Ecto neural progenitor cell (in vitro differentiated cells): ENCODE data around the gene DCBLD1.

ENCODE experiments used
- DNase-seq: peaks from one replicate; pipeline ENCODE4 v3.0.0-alpha.2; 2018; ENCODE audit warnings: low spot score

The DCBLD1 gene

GRCh38 chr6:117531346-117531745 is 48.9 kb downstream of the DCBLD1 start:
- no peak for DNase-seq

- DNase-seq: no peak
These were observed 49.6 kb downstream of the DCBLD1 start for GRCh38 chr6:117531809-117532725.

- DNase-seq: no peak
These were observed 51.3 kb downstream of the DCBLD1 start for GRCh38 chr6:117533775-117534174.

- DNase-seq: no peak
These were observed 52.5 kb downstream of the DCBLD1 start for GRCh38 chr6:117534974-117535373.

GRCh38 chr6:117536317-117536716 is 53.8 kb downstream of the DCBLD1 start:
- no peak for DNase-seq

- DNase-seq: no peak
These were observed 56.1 kb downstream of the DCBLD1 start for GRCh38 chr6:117538615-117539014.

- DNase-seq: no peak
These were observed 58.2 kb downstream of the DCBLD1 start for GRCh38 chr6:117540670-117541069.

- no peak for DNase-seq
These were observed 60.0 kb downstream of the DCBLD1 start for GRCh38 chr6:117542493-117542892.

- no peak for DNase-seq
These were observed 62.2 kb downstream of the DCBLD1 start for GRCh38 chr6:117544716-117545115.

GRCh38 chr6:117545161-117545595 is 62.7 kb downstream of the DCBLD1 start:
- DNase-seq: no peak

- no peak for DNase-seq
These were observed 64.2 kb downstream of the DCBLD1 start for GRCh38 chr6:117546674-117547073.

GRCh38 chr6:117547688-117548621 is 65.5 kb downstream of the DCBLD1 start:
- no peak for DNase-seq

- DNase-seq: no peak
These were observed 66.4 kb downstream of the DCBLD1 start for GRCh38 chr6:117548797-117549301.

- no peak for DNase-seq
These were observed 67.1 kb downstream of the DCBLD1 start for GRCh38 chr6:117549611-117550010.

GRCh38 chr6:117550078-117550600 is 67.7 kb downstream of the DCBLD1 start:
- no peak for DNase-seq

GRCh38 chr6:117550618-117551242 is 68.3 kb downstream of the DCBLD1 start:
- no peak for DNase-seq

GRCh38 chr6:117552618-117553017 is 70.1 kb downstream of the DCBLD1 start:
- DNase-seq: no peak

- DNase-seq: no peak
These were observed 70.7 kb downstream of the DCBLD1 start for GRCh38 chr6:117553142-117553541.

- no peak for DNase-seq
These were observed 72.9 kb downstream of the DCBLD1 start for GRCh38 chr6:117555262-117555849.

- DNase-seq: peak; percentile 53
These were observed 73.5 kb downstream of the DCBLD1 start for GRCh38 chr6:117555882-117556498.

- no peak for DNase-seq
These were observed 75.5 kb downstream of the DCBLD1 start for GRCh38 chr6:117557951-117558350.
